ENCODE measurements around the gene XRCC6. TPM values are rescaled to one million over a fixed set of nuclear protein-coding genes. Genes with fewer than 3 reads are reported as not detected.
A peak's percentile ranks its signal among the peaks of the same experiment; 100 is the strongest.

The XRCC6 gene
- total and polyA plus RNA-seq, 10 donors: 93.6 to 183 (median 152) TPM

DNA sequence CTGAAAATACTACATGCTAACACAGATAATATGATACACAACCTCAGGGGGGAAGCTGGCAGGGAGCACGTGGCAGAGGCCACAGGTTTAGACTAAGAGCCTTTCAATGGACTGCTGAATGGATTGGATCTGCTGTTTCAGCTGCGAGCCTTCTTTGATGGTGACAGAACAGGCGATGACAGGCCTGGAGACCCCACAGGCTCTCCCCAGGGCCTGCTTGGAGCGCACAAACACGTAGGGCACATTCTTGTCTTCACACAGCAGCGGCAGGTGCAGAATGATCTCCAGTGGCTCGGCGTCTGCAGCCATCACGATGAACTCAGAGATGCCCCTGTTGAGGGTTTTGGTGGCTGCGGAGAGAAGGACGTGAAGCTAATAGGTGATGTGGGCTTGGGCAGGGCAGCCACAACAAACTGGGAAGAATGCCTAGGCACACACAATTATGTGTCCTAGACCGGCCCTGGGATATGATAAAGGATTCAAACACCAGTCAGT lies 53.8 kb downstream of the XRCC6 start:
- intact Hi-C loops (cut with DNase I; ENCODE audit: low total_unique reads): no loop called here
- Histone ChIP-seq H3K27ac (no peak overlapping the region), H3K9me3 (no peaks in the 10 kb centered on the region), H3K4me3 (no peak overlapping the region), H3K27me3 (replicated peaks in 1 of 7) (no peaks in the 10 kb centered on the region), H3K4me1 (peaks cover 0 to 13% (median 0%) of the 10 kb centered on the region in 6 donors), H3K36me3 (peaks cover 6 to 81% (median 59%) of the 10 kb centered on the region in 6 donors)
- no peak for DNase-seq
- WGBS, 5 donors: 91 to 96% (median 94%) methylated on average over 9 to 12 of the region's 12 CpGs
- TF ChIP-seq, protein P1, sequence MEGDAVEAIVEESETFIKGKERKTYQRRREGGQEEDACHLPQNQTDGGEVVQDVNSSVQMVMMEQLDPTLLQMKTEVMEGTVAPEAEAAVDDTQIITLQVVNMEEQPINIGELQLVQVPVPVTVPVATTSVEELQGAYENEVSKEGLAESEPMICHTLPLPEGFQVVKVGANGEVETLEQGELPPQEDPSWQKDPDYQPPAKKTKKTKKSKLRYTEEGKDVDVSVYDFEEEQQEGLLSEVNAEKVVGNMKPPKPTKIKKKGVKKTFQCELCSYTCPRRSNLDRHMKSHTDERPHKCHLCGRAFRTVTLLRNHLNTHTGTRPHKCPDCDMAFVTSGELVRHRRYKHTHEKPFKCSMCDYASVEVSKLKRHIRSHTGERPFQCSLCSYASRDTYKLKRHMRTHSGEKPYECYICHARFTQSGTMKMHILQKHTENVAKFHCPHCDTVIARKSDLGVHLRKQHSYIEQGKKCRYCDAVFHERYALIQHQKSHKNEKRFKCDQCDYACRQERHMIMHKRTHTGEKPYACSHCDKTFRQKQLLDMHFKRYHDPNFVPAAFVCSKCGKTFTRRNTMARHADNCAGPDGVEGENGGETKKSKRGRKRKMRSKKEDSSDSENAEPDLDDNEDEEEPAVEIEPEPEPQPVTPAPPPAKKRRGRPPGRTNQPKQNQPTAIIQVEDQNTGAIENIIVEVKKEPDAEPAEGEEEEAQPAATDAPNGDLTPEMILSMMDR (IDR thresholded peaks at IDR 0.05 in 8 of 11, conservative IDR thresholded peaks at IDR 0.05 in 3 of 11): no peak
- no peak for TF ChIP-seq POLR2AphosphoS5 (IDR thresholded peaks at IDR 0.05)
- no peak for TF ChIP-seq POLR2A (IDR thresholded peaks at IDR 0.05)

DNA sequence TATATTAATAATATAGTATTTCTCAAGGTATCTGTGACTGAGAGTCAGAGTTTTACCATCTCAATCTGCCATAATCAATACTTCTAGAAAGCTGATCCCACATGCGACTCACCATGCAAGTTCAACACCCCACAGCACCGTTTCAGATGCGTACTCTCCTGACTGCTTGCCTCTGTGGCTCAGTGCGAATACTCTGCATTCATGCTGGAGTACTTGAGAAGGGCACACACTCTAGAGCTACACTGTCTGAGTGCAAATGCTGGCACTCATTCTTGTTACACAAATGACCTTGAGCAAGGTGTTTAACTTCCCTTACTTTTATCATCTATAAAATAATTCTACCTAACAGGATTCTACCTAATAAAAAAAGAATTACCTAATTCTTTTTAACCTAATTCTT lies 55.0 kb downstream of the XRCC6 start:
- WGBS, 5 donors: 93 to 99% (median 98%) methylated on average over 4 of the region's 4 CpGs
- H3K27me3 ChIP-seq (replicated peaks in 1 of 7): no peaks in the 10 kb centered on the region
- peaks cover 0 to 25% (median 10%) of the 10 kb centered on the region in 6 donors for H3K4me1 ChIP-seq
- H3K36me3 ChIP-seq: peaks cover 9 to 93% (median 66%) of the 10 kb centered on the region in 6 donors
- TF ChIP-seq, protein P1 (IDR thresholded peaks at IDR 0.05 in 8 of 11, conservative IDR thresholded peaks at IDR 0.05 in 3 of 11): no peak
- no peak for TF ChIP-seq POLR2A (IDR thresholded peaks at IDR 0.05)
- no peak for TF ChIP-seq POLR2AphosphoS5 (IDR thresholded peaks at IDR 0.05)
- H3K27ac ChIP-seq: no peak overlapping the region
- no peak overlapping the region for H3K4me3 ChIP-seq
- no peak for DNase-seq
- H3K9me3 ChIP-seq: no peaks in the 10 kb centered on the region
- intact Hi-C loops (cut with DNase I; ENCODE audit: low total_unique reads): no loop called here

DNA sequence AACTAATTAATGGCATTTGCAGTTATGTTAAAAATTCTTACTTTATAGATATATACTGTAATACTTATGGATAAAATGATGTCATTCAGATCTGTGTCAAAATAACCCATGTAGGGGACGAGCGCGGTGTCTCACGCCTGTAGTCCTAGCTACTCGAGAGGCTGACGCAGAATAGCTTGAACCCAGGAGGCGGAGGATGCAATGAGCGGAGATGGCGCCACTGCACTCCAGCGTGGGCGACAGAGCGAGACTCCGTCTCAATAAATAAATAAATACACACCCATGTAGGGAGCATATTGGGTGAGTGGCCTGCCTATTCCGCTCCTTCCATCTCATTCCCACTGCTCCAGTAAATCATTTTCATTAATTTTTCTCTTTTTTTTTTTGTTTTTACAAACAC lies 60.5 kb downstream of the XRCC6 start:
- peak; percentile 60 for DNase-seq
- intact Hi-C loops (cut with DNase I; ENCODE audit: low total_unique reads): no loop called here
- TF ChIP-seq, protein P1 (IDR thresholded peaks at IDR 0.05 in 8 of 11, conservative IDR thresholded peaks at IDR 0.05 in 3 of 11): no peak
- TF ChIP-seq POLR2A (IDR thresholded peaks at IDR 0.05) (no peak), POLR2AphosphoS5 (IDR thresholded peaks at IDR 0.05) (no peak)
- H3K36me3 ChIP-seq: peaks cover 9 to 58% (median 35%) of the 10 kb centered on the region in 6 donors
- H3K27me3 ChIP-seq (replicated peaks in 1 of 7): no peaks in the 10 kb centered on the region
- H3K9me3 ChIP-seq: no peaks in the 10 kb centered on the region
- peaks cover 1 to 69% (median 29%) of the 10 kb centered on the region in 6 donors for H3K4me1 ChIP-seq
- H3K4me3 ChIP-seq: peak overlapping the region; percentile 40 to 85 (median 61)
- H3K27ac ChIP-seq: peak overlapping the region in 7 of 8 donors; percentile 65 to 94 (median 90)
- 49 to 66% (median 55%) methylated on average over 14 of the region's 14 CpGs for WGBS, 5 donors

DNA sequence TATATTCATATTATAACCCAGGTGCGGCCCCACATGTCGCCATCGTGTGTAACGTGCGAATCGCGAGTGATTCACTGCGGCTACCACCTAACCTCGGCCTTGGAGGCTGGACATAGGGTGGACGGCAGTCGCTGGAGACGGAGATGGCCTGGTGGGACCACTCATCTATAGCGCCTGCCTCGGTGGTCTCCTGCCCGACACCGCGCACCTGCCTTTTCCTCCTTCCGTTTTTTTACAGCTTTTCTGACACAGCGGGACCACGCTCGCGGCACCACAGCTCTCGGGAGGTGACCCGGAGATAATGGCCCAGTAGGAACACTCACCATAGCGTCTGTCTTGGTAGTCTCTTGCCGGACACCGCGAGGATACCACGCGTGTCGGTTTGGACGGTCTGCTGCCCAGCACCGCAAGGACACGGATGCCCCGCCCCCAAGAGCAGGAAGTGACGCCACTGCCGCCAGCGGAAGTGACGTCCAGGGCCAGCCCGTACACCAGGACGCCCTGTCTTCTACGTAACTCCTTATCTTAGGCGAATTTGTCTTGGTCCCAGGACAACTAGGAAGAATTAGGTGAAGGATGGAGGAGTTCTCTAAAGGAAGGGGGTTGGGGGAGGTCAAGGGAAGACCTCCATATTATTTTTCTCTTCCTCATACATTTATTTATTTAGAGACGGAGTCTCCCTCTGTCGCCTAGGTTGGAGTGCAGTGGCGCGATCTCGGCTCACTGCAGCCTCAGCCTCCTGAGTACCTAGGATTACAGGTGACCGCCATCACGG lies 61.1 kb downstream of the XRCC6 start:
- TF ChIP-seq POLR2A (IDR thresholded peaks at IDR 0.05): peak in 1 of 3 donors; percentile 56
- peak; percentile 96 to 98 (median 97) for TF ChIP-seq POLR2AphosphoS5 (IDR thresholded peaks at IDR 0.05)
- TF ChIP-seq, protein P1 (IDR thresholded peaks at IDR 0.05 in 8 of 11, conservative IDR thresholded peaks at IDR 0.05 in 3 of 11): no peak
- Histone ChIP-seq H3K36me3 (peaks cover 9 to 52% (median 33%) of the 10 kb centered on the region in 6 donors), H3K4me3 (peak overlapping the region; percentile 40 to 85 (median 61)), H3K27me3 (replicated peaks in 1 of 7) (no peaks in the 10 kb centered on the region), H3K27ac (peak overlapping the region; percentile 65 to 94 (median 90)), H3K4me1 (peaks cover 7 to 76% (median 35%) of the 10 kb centered on the region in 6 donors), H3K9me3 (no peaks in the 10 kb centered on the region)
- 29 to 58% (median 49%) methylated on average over 47 to 50 of the region's 50 CpGs for WGBS, 5 donors
- peak; percentile 95 for DNase-seq
- intact Hi-C loops (cut with DNase I; ENCODE audit: low total_unique reads): no loop called here
